Measurements from ENCODE around the gene HTR3C. TPM values are rescaled to one million over a fixed set of nuclear protein-coding genes. Genes with fewer than 3 reads are reported as not detected.
"Not testable (repeated sequence)": the region's sequence is repeated elsewhere in the genome, so short reads cannot be mapped to it uniquely, and the experiment has no call there.

Gene HTR3C
- total RNA-seq, 1 donor from 2014 or later: not detected

- no peak for DNase-seq
Observed at GRCh38 chr3:184031187-184031792, 21.6 kb upstream of the HTR3C start, which contains the start of gene HTR3D. Gene HTR3D (plus strand): TSS chr3:184031742. CDS start chr3:184031742, 0 bp downstream.

DNA sequence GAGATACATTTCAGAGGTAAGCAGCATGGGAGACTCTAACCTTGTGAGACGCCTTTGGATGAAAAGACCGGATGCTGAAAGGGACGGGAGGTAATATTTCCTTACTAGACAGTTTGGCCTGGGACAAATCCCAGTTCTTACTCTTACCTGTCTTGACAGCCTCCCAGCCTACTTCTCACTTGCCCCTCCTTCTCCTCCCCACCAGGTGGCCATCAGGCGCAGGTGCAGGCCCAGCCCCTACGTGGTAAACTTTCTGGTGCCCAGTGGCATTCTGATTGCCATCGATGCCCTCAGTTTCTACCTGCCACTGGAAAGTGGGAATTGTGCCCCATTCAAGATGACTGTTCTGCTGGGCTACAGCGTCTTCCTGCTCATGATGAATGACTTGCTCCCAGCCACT is 15.0 kb upstream of the HTR3C start:
- no peak for DNase-seq

DNA sequence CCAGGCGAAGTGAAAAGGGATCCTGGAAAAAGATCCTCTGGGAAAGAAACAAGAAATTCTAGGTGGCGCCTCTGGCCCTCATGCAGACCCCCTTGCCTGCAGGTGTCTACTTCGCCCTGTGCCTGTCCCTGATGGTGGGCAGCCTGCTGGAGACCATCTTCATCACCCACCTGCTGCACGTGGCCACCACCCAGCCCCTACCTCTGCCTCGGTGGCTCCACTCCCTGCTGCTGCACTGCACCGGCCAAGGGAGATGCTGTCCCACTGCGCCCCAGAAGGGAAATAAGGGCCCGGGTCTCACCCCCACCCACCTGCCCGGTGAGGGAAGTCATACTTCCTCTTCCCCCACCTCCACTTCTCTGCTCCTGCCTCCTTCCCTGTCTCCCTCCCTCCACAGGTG is 14.5 kb upstream of the HTR3C start:
- DNase-seq: not testable (repeated sequence)

DNA sequence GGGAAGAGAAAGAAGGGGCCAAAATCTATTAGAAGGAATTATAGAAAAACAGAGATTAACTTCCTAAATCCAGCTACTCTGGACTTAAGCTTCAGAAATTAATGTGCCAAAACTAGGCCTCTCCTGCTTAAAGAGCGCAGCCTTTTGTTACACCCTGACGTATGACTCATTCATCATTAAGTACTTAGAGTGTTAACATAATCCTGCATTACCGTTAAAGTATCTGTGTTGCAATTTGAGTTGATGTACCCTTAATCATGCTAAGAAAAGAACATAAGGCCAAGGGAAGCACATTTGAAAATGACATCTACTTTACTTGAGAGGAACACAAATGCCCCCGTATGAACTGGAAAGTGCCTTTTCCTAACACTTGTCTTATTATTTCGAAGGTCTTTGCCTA is 13.4 kb upstream of the HTR3C start:
- no peak for DNase-seq

DNA sequence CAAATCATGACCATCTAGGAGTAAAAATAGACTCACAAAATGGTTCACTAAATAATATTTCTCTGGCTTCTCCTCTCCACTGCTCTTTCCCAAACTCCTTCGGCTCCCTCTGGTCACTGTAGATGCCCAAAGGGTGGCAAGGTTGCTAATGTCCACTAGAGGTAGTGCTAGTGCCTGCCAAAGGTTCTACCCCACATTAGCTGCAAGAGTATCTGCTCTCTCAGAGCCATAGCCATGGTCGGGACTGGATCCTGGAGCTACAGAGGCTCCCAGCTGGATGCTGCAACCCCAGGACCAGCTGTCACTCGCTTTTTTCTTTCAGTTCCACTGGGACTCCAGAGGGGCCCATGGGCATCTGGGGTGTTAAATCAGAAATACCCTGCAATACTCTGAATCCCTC is 12.8 kb upstream of the HTR3C start:
- peak; percentile 63 for DNase-seq

GRCh38 chr3:184042617-184043016 is 10.2 kb upstream of the HTR3C start:
- DNase-seq: no peak

- no peak for DNase-seq
Observed at GRCh38 chr3:184045995-184046394, 6.9 kb upstream of the HTR3C start.

DNA sequence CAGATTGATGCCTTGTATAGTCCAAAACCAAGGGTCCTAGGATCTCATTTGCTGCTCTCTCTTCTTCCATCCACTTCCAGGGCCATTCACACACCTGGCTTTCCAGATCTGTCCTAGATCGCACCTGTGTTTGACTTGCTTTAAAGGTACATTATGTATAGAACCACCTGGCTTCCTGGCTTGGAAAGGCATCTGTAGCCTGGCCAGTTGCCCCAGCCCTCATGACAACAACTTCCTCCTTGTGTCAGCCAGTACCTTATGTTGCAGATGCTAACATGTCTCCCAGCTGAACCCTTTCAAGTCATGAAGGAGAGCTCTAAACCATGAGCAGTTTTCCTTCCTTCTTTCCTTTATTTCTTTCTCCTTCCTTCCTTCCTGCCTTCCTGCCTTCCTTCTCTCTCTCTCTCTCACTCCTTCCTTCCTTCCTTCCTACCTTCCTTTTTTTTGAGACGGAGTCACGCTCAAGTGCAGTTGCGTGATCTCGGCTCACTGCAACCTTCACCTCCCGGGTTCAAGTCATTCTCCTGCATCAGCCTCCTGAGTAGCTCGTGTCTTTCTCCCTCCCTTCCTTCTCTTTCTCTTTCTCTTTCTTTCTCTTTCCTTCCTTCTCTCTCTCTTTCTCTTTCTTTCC is 2.5 kb upstream of the HTR3C start:
- DNase-seq: no peak

DNA sequence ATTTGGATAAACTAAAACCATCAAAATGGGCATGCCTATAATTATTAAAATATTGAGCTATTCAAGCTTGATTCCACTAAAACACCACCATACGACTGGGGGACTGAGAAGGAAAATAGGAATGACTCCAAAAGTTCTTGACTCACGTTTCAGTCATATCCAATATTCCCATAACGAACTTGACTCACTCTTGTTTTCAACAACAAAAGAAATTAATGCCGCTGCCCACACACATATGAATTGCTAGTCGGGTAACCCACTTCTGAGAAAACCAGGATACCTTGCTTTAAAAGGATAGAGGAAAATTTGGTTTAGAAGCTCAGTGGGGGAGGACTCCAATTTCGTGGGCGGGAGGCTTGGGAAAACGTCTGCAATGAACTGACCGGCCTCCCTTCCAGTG is 5.2 kb downstream of the HTR3C start:
- no peak for DNase-seq

- DNase-seq: no peak
Observed at GRCh38 chr3:184059424-184059823, 6.6 kb downstream of the HTR3C start.

DNA sequence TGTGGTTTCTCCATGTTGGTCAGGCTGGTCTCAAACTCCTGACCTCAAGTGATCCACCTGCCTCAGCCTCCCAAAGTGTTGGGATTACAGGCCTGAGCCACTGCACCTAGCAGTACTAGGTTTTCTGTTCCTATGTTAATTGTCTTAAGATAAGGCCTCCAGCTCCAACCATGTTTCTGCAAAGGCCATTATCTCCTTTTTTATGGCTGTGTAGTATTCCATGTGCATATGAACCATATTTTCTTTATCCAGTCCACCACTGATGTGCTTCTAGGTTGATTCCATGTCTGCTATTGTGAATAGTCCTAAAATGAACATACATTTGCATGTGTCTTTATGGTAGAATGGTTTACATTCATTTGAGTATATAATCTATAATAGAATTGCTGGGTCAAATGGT is 9.8 kb downstream of the HTR3C start:
- no peak for DNase-seq

DNA sequence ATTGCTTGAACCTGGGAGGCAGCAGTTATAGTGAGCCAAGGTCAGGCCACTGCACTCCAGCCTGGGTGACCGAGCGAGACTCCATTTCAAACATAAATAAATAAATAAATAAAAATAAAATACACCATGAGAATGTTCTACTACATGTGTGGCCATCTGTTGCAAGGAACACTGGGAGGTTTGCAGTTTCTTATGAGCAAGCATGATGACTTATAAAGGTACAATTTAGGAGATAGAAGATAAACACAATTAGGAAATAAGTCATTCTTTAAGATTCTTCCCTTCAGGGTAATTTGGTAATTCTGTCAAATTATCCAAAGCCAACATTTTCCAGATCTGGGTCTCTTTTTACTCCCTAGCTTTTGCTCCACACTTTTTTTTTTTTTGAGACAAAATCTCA is 13.4 kb downstream of the HTR3C start:
- no peak for DNase-seq

DNA sequence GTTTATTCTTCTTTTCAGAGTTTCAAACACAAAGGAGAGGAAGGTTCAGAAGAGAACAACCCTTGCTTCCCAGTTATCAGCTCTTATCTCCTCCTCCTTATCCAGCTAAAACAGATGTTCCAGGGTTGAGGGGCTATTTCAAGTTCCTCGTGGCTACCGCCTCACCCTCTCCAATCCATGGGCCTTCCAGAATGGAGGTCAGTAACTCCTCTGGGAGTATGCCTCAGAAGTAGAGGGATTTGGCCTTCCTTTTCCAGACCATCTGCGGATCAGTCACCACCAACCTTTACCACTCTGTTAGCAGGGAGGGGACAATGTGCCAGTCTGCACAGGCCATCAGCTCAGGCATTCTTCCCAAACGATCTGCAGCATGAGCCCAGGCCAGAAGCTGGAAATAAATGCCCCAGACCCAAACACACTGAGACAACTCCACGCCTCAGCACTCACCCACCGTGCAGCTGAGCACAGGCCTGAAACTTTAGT is 14.8 kb downstream of the HTR3C start:
- DNase-seq: no peak

- DNase-seq: no peak
Observed at GRCh38 chr3:184068344-184068743, 15.5 kb downstream of the HTR3C start.

DNA sequence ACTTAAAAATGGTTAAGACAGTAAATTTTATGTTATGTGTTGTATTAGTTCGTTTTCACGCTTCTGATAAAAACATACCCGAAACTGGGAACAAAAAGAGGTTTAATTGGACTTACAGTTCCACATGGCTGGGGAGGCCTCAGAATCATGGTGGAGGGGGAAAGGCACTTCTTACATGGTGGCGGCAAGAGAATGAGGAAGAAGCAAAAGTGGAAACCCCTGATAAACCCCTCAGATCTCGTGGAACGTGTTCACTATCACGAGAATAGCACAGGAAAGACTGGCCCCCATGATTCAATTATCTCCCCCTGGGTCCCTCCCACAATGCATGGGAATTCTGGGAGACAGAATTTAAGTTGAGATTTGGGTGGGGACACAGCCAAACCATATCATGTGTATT is 18.3 kb downstream of the HTR3C start:
- DNase-seq: not testable (repeated sequence)

GRCh38 chr3:184073621-184074020 is 20.8 kb downstream of the HTR3C start:
- DNase-seq: no peak

DNA sequence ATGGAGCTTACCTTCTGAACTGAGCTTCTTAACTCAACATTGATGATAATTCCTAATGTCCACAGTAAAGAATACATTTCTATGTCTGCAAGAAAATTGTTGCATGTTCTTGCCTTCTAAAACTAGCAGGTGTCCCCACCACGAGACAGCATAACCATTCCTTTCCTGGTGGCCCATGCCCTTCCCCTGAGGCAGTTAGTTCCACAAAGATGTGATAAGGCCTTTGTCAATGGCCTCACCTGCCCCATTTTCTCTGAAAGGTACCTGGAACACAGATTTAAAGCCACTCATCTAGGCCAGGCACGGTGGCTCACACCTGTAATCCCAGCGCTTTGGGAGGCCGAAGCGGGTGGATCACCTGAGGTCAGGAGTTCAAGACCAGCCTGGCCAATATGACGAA is 23.1 kb downstream of the HTR3C start:
- DNase-seq: no peak

- no peak for DNase-seq
Observed at GRCh38 chr3:184077881-184078280, 25.0 kb downstream of the HTR3C start.

- DNase-seq: no peak
Observed at GRCh38 chr3:184078851-184079250, 26.0 kb downstream of the HTR3C start.

DNA sequence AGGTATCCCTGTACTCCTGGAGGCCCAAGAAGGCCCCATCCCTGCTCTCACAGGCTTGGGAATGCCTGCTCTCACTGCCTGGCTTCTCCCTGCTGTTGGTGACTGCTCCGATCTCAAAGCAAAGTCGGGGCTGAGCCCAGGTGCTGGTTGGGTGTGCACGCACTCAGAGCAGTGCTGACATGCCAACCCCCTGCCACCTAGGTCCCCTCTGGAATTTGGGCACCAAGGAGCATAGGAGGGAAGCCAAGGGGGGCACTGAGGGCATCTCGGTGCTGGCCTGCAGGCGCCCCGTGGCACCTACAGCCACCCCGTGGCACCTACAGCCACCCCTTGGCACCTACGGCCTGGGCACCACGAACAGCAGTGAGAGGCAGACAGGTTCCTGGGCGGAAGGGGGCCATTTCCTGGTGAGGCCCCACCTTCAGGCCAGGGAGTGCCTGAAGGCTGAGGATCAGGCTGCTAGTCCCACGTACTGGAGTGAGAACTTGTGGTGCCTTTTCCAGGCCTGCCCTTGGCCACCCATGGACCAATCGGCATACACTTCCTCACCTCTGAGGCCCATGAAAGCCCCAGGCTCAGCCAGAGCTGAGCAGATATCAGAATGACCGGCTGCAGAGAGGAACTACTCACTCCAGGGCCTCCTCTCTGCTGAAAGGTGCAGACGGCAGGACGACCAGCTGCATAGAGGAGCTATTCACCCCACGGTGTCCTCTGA is 28.4 kb downstream of the HTR3C start:
- DNase-seq: no peak

DNA sequence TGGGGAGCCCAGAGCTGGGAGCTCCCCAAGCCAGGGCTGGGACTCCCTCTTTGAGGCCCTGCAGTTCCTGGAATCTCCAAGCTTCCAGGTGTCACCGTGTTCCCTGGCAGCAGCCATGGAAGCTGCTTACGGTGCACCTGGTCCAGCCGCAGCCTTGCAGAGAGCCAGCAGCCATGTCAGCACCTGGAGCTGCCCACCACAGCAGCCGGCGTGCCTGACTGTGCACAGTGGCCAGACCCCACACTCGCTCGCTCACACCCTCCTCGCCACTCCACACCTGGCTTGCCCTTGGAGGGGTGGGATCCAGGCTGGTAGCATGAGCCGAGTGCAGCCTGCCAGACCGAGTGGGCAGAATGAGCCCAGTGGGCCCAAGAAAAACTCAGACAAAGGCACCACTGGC is 29.2 kb downstream of the HTR3C start:
- no peak for DNase-seq

DNA sequence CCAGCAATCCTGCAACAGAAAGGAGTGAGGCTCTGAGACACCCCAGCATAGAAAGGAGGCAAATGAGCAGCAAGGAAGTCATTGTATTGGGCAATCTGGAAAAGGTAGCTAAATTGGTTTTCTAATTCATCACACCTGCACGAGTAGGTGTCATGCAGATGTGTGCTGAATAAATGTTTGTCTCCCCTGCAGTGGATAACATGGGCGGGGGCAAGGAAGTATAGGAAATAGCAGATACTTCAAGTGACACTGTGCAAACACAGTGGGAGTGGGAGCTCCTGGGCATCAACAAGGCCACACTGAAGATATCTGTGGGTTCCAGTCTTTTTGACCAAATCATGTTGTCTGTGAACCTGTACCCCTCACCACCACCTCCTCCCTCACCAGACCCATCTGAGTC is 29.6 kb downstream of the HTR3C start:
- DNase-seq: no peak

- peak; percentile 65 for DNase-seq
Observed at GRCh38 chr3:184085389-184085852, 32.6 kb downstream of the HTR3C start.

GRCh38 chr3:184092199-184092598 is 39.4 kb downstream of the HTR3C start:
- DNase-seq: no peak

Data from dermis blood vessel endothelial cell (primary cell).